ENCODE results near the gene CACNA1I. TPM values are rescaled to one million over a fixed set of nuclear protein-coding genes. Genes with fewer than 3 reads are reported as not detected.

CACNA1I gene
- total RNA-seq, 1 experiment from 2014 or later: 0.15 TPM

DNA sequence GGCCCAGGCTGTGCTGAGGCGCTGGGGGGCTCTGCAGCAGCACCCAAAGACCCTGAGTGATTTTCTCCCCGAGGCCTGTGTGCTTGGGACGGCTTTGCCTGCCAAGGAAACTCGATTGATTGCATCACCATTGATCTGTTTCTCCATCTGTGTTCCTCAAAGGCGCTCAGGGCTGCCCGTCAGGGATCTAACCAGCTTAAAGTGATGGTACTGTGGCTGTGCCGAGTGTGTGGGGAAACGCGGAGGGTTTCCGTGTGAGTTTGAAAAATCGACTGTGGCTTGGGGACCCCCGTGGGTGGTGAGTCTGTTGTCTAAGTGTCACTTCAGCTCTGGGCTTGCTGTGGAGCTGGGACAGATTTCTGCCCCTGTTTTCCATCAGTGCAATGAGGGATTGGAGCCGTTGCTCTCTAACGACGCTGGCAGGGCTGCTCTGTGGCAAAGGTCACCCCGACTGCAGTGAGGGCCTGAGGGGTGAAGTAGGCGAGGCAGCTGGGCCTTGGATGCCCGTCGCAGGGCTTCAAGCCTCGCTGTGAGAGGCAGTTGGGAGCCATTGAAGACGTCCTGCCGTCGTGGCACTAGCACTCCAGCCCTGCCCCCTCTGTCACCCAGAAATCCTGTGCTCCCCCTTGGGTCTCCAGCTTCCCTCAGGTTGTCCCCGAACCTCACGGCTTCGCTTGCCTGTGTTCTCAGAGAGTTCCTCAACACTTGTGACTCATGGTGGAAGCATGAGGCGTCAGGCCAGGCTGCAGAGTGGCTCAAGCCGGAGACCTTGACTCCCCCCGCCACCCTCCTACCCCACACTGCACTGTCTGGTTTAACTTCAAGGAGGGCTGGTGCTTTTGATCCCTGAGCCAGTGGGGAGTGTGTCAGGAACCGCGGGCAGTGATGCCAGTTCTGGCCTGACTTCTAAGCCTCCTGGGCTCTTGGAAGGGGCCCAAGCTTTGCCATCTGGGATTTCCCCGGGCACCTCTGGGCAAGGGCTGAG, 21.8 kb downstream of the CACNA1I start:
- CTCF ChIA-PET: no interaction called here
- no TSS peak for BruUV-seq (replicated peaks)
- DNase-seq (ENCODE audit: low read depth, low spot score) (peak; percentile 58), ATAC-seq (peak; percentile 94)
- Histone ChIP-seq H3K9ac (ENCODE audit: low read length) (peak overlapping the region; percentile 42), H3K27me3 (ENCODE audit: insufficient read depth, low read length) (0 out of 2 replicates have a peak, but pooled peaks cover under 1% of the 10 kb centered on the region), H3K27ac (ENCODE audit: low read depth, low read length) (no peak overlapping the region), H3K9me2 (ENCODE audit: insufficient read depth) (no peaks in the 10 kb centered on the region), H3K79me2 (ENCODE audit: insufficient read depth, low read length) (no peaks in the 10 kb centered on the region), H3K4me1 (ENCODE audit: control insufficient read depth in 1 of 2, insufficient read depth in 2 of 2, low read length in 2 of 2) (peaks cover 19% of the 10 kb centered on the region in 2 experiments), H3K36me3 (ENCODE audit: control insufficient read depth in 1 of 2, insufficient read depth in 2 of 2, low read length in 2 of 2) (no peaks in the 10 kb centered on the region), H3K4me2 (ENCODE audit: low read length) (peak overlapping the region; percentile 68), H3K9me3 (ENCODE audit: control insufficient read depth in 1 of 2, insufficient read depth in 1 of 2, low read depth in 1 of 2, low read length in 2 of 2) (no peaks in the 10 kb centered on the region), H3K4me3 (replicated peaks in 1 of 2; ENCODE audit: low read depth in 1 of 2, low read length in 2 of 2) (peak overlapping the region in 1 of 2 experiments; percentile 34; a peak in 1 of 4 replicates), H4K20me1 (ENCODE audit: insufficient read depth) (no peaks in the 10 kb centered on the region), H2AFZ (ENCODE audit: low read depth, low read length, poor library complexity, severe bottlenecking) (peak overlapping the region; percentile 92)
- intact Hi-C loops (cut with micrococcal nuclease): no loop called here
- RAD21 ChIA-PET (ENCODE audit: low non-redundant PET in 1 of 2, low total read pairs in 2 of 2, uncharacterized antibody in 2 of 2, unreplicated experiment in 2 of 2): interaction anchor here in 1 of 2 experiments (0.6 kb wide), 1 partner anchor 16 kb away, joined by 3 read pairs; no protein-coding TSS in a partner anchor
- POLR2A ChIA-PET: interaction anchor here (0.6 kb wide), 1 partner anchor 1504 kb away, joined by 4 read pairs; no protein-coding TSS in a partner anchor
- 0 out of 2 replicates have a peak, but pooled peaks have one; percentile 9 for TF ChIP-seq ZFX (IDR thresholded peaks at IDR 0.05)
- TF ChIP-seq, protein P1, sequence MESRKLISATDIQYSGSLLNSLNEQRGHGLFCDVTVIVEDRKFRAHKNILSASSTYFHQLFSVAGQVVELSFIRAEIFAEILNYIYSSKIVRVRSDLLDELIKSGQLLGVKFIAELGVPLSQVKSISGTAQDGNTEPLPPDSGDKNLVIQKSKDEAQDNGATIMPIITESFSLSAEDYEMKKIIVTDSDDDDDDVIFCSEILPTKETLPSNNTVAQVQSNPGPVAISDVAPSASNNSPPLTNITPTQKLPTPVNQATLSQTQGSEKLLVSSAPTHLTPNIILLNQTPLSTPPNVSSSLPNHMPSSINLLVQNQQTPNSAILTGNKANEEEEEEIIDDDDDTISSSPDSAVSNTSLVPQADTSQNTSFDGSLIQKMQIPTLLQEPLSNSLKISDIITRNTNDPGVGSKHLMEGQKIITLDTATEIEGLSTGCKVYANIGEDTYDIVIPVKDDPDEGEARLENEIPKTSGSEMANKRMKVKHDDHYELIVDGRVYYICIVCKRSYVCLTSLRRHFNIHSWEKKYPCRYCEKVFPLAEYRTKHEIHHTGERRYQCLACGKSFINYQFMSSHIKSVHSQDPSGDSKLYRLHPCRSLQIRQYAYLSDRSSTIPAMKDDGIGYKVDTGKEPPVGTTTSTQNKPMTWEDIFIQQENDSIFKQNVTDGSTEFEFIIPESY (IDR thresholded peaks at IDR 0.05; ENCODE audit: extremely low read depth, insufficient replicate concordance, low read length): no peak
- TF ChIP-seq, protein P2, sequence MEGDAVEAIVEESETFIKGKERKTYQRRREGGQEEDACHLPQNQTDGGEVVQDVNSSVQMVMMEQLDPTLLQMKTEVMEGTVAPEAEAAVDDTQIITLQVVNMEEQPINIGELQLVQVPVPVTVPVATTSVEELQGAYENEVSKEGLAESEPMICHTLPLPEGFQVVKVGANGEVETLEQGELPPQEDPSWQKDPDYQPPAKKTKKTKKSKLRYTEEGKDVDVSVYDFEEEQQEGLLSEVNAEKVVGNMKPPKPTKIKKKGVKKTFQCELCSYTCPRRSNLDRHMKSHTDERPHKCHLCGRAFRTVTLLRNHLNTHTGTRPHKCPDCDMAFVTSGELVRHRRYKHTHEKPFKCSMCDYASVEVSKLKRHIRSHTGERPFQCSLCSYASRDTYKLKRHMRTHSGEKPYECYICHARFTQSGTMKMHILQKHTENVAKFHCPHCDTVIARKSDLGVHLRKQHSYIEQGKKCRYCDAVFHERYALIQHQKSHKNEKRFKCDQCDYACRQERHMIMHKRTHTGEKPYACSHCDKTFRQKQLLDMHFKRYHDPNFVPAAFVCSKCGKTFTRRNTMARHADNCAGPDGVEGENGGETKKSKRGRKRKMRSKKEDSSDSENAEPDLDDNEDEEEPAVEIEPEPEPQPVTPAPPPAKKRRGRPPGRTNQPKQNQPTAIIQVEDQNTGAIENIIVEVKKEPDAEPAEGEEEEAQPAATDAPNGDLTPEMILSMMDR (IDR thresholded peaks at IDR 0.05 in 2 of 3, conservative IDR thresholded peaks at IDR 0.05 in 1 of 3; ENCODE audit: borderline replicate concordance in 1 of 3, insufficient read depth in 1 of 3, low read depth in 2 of 3, low read length in 2 of 3): no peak
- no peak for TF ChIP-seq POLR2AphosphoS5 (IDR thresholded peaks at IDR 0.05; ENCODE audit: low read depth, low read length)
- TF ChIP-seq EZH2 (IDR thresholded peaks at IDR 0.05): no peak
- no peak for TF ChIP-seq SIN3A (IDR thresholded peaks at IDR 0.05; ENCODE audit: low read depth)
- TF ChIP-seq SRF (IDR thresholded peaks at IDR 0.05; ENCODE audit: low read depth): no peak
- peak; percentile 98 for TF ChIP-seq TCF7L2 (IDR thresholded peaks at IDR 0.05; ENCODE audit: borderline replicate concordance, extremely low read depth, insufficient read depth, insufficient read length)
- peak; percentile 66 for TF ChIP-seq FOSL1 (IDR thresholded peaks at IDR 0.05; ENCODE audit: low read depth)
- no peak for TF ChIP-seq ELF1 (IDR thresholded peaks at IDR 0.05; ENCODE audit: borderline replicate concordance, low read depth)
- TF ChIP-seq, protein P3, sequence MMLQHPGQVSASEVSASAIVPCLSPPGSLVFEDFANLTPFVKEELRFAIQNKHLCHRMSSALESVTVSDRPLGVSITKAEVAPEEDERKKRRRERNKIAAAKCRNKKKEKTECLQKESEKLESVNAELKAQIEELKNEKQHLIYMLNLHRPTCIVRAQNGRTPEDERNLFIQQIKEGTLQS (IDR thresholded peaks at IDR 0.05): no peak
- TF ChIP-seq CEBPB (IDR thresholded peaks at IDR 0.05; ENCODE audit: low read depth): no peak
- TF ChIP-seq CBX3 (IDR thresholded peaks at IDR 0.05; ENCODE audit: low read depth): no peak; the same call in 1 of the 2 replicates
- no peak for TF ChIP-seq EZH2phosphoT487 (IDR thresholded peaks at IDR 0.05; ENCODE audit: borderline replicate concordance)
- TF ChIP-seq JUND (IDR thresholded peaks at IDR 0.05): peak; percentile 71
- TF ChIP-seq, protein P4, sequence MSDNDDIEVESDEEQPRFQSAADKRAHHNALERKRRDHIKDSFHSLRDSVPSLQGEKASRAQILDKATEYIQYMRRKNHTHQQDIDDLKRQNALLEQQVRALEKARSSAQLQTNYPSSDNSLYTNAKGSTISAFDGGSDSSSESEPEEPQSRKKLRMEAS (IDR thresholded peaks at IDR 0.05): peak; percentile 81
- TF ChIP-seq YY1 (IDR thresholded peaks at IDR 0.05; ENCODE audit: extremely low read depth, insufficient replicate concordance, low read depth, low read length): no peak
- no peak for TF ChIP-seq ZNF274 (IDR thresholded peaks at IDR 0.05; ENCODE audit: low read depth, low read length)
- TF ChIP-seq SP1 (IDR thresholded peaks at IDR 0.05; ENCODE audit: low read depth): peak; percentile 51
- no peak for TF ChIP-seq RAD21 (IDR thresholded peaks at IDR 0.05; ENCODE audit: low read depth)
- TF ChIP-seq POLR2A (IDR thresholded peaks at IDR 0.05; ENCODE audit: borderline replicate concordance, extremely low read depth, insufficient read depth, insufficient read length): no peak
- no peak for TF ChIP-seq EGR1 (IDR thresholded peaks at IDR 0.05; ENCODE audit: low read depth)
